PC-9 (cell line): ENCODE data around the gene PACRG. TPM values are rescaled to one million over a fixed set of nuclear protein-coding genes. Genes with fewer than 3 reads are reported as not detected.

ENCODE experiments used
- BruUV-seq: library from RNA; stranded (reverse); fragments of 400-500 nt; replicated peaks from 2 replicates; lab custom pipeline; 2021; lab: Mats Ljungman, UMichigan
- CTCF ChIA-PET: fragments of 300-600 bp; sonication (Branson Sonifier 250); formaldehyde crosslinking; loops from one replicate; lab custom pipeline; 2022; ENCODE audit warnings: antibody characterized with exemption; lab: Charles Lee
- POLR2A ChIA-PET: fragments of 300-600 bp; sonication (Branson Sonifier 250); formaldehyde crosslinking; loops from one replicate; lab custom pipeline; 2022; ENCODE audit warnings: antibody characterized with exemption; ENCODE audit not compliant: unreplicated experiment; lab: Charles Lee
- DNase-seq, 2 experiments: peaks; one replicate each; pipeline versions ENCODE4 v3.0.0 to v3.0.0-alpha.2; 2015 to 2022; ENCODE audit warnings: mixed read lengths in 1 of 2
- H2AFZ ChIP-seq: fragments of 200-600 bp; sonication (generic); 2 replicates; pipeline ENCODE4 v1.8.1; 2017; ENCODE audit warnings: antibody characterized with exemption
- H3F3A ChIP-seq: fragments of 200-600 bp; sonication (generic); 2 replicates; pipeline ENCODE4 v1.8.1; 2017; ENCODE audit warnings: antibody characterized with exemption, mild to moderate bottlenecking, low read depth; ENCODE audit not compliant: insufficient read depth
- H3K27ac ChIP-seq: fragments of 200-600 bp; sonication (generic); 2 replicates; pipeline ENCODE4 v1.6.1; 2016; ENCODE audit warnings: mixed run types
- H3K27me3 ChIP-seq: fragments of 200-600 bp; sonication (generic); 2 replicates; pipeline ENCODE4 v1.6.1; 2016; ENCODE audit warnings: low read depth, mixed run types; ENCODE audit not compliant: insufficient read depth
- H3K36me3 ChIP-seq: fragments of 200-600 bp; sonication (generic); 2 replicates; pipeline ENCODE4 v1.6.1; 2016; ENCODE audit warnings: low read depth, mixed run types
- H3K4me1 ChIP-seq: fragments of 200-600 bp; sonication (generic); replicated peaks from 2 replicates; pipeline ENCODE4 v1.6.1; 2016; ENCODE audit warnings: mixed run types; ENCODE audit not compliant: insufficient read depth
- H3K4me2 ChIP-seq: fragments of 200-600 bp; sonication (generic); 2 replicates; pipeline ENCODE4 v1.6.1; 2017; ENCODE audit warnings: mixed run types
- H3K4me3 ChIP-seq: fragments of 200-600 bp; sonication (generic); 2 replicates; pipeline ENCODE4 v1.6.1; 2016; ENCODE audit warnings: mixed run types
- H3K79me2 ChIP-seq: fragments of 200-600 bp; sonication (generic); 2 replicates; pipeline ENCODE4 v1.6.1; 2017; ENCODE audit warnings: low read depth, mixed run types
- H3K9me2 ChIP-seq: fragments of 200-600 bp; sonication (generic); 2 replicates; pipeline ENCODE4 v1.8.1; 2017; ENCODE audit warnings: mild to moderate bottlenecking; ENCODE audit not compliant: insufficient read depth
- H3K9me3 ChIP-seq: fragments of 200-600 bp; sonication (generic); 2 replicates; pipeline ENCODE4 v1.8.1; 2016; ENCODE audit warnings: low read depth; ENCODE audit not compliant: insufficient read depth
- H4K20me1 ChIP-seq: fragments of 200-600 bp; sonication (generic); 2 replicates; pipeline ENCODE4 v1.8.1; 2017; ENCODE audit not compliant: insufficient read depth
- CTCF ChIP-seq: fragments of 200-600 bp; sonication (generic); conservative IDR thresholded peaks from 2 replicates; pipeline ENCODE4 v1.6.1; 2017; ENCODE audit warnings: mixed run types, antibody characterized with exemption, mild to moderate bottlenecking, moderate library complexity
- EZH2 ChIP-seq: fragments of 200-600 bp; sonication (generic); IDR thresholded peaks from 2 replicates; pipeline ENCODE4 v1.8.0; 2017; ENCODE audit warnings: antibody characterized with exemption, low read depth
- intact Hi-C: fragments of 100-400 bp; cut with micrococcal nuclease; formaldehyde crosslinking; loops from one replicate; pipeline ENCODE4 v1.10.0; 2022; ENCODE audit not compliant: unreplicated experiment
- total RNA-seq: library from RNA; stranded (reverse); gene quantifications from 2 replicates; pipeline ENCODE4 v1.2.3, GENCODE V29; 2021

PACRG gene
- total RNA-seq, 1 experiment from 2014 or later = not detected

GRCh38 chr6:163259689-163260088 is 531.9 kb downstream of the PACRG start:
- Histone ChIP-seq H3K9me3 (no peaks in the 10 kb centered on the region), H4K20me1 (no peaks in the 10 kb centered on the region), H3K27me3 (no peaks in the 10 kb centered on the region), H3K4me3 (no peak overlapping the region), H3K27ac (no peak overlapping the region), H3F3A (no peaks in the 10 kb centered on the region), H3K79me2 (no peaks in the 10 kb centered on the region), H3K4me2 (no peak overlapping the region), H3K36me3 (no peaks in the 10 kb centered on the region), H3K9me2 (no peaks in the 10 kb centered on the region), H2AFZ (no peak overlapping the region), H3K4me1 (peaks cover 5% of the 10 kb centered on the region)
- POLR2A ChIA-PET = no interaction called here
- CTCF ChIA-PET = no interaction called here
- no TSS peak for BruUV-seq
- DNase-seq = no peak
- intact Hi-C loops = no loop called here
- TF ChIP-seq CTCF = no peak

- no peak overlapping the region for H2AFZ ChIP-seq
- POLR2A ChIA-PET = no interaction called here
- TF ChIP-seq CTCF (no peak), EZH2 (no peak)
Observed at GRCh38 chr6:163260111-163260895, 532.5 kb downstream of the PACRG start.

GRCh38 chr6:163260911-163261310 is 533.1 kb downstream of the PACRG start:
- intact Hi-C loops = no loop called here
- Histone ChIP-seq H3K27ac (no peak overlapping the region), H3K4me3 (no peak overlapping the region), H3K27me3 (no peaks in the 10 kb centered on the region), H2AFZ (no peak overlapping the region), H3F3A (0 out of 2 replicates have a peak, but pooled peaks cover 6% of the 10 kb centered on the region), H3K36me3 (no peaks in the 10 kb centered on the region), H3K9me3 (no peaks in the 10 kb centered on the region), H3K9me2 (no peaks in the 10 kb centered on the region), H3K4me2 (no peak overlapping the region), H3K79me2 (no peaks in the 10 kb centered on the region), H4K20me1 (no peaks in the 10 kb centered on the region), H3K4me1 (peaks cover 9% of the 10 kb centered on the region)
- TF ChIP-seq CTCF (no peak), EZH2 (no peak)
- CTCF ChIA-PET = no interaction called here
- POLR2A ChIA-PET = no interaction called here
- no TSS peak for BruUV-seq
- no peak for DNase-seq

More at GRCh38 chr6:163260111-163260895, 532.5 kb downstream of the PACRG start:
- H3K4me1 ChIP-seq = peaks cover 9% of the 10 kb centered on the region
- H3K79me2 ChIP-seq = no peaks in the 10 kb centered on the region
- no peak overlapping the region for H3K4me3 ChIP-seq
- no peaks in the 10 kb centered on the region for H3K9me3 ChIP-seq
- no TSS peak for BruUV-seq
- H4K20me1 ChIP-seq = no peaks in the 10 kb centered on the region
- no peaks in the 10 kb centered on the region for H3K27me3 ChIP-seq
- H3K27ac ChIP-seq = no peak overlapping the region
- 0 out of 2 replicates have a peak, but pooled peaks cover 5% of the 10 kb centered on the region for H3F3A ChIP-seq
- H3K4me2 ChIP-seq = no peak overlapping the region
- intact Hi-C loops = no loop called here
- CTCF ChIA-PET = no interaction called here
- H3K9me2 ChIP-seq = no peaks in the 10 kb centered on the region
- no peaks in the 10 kb centered on the region for H3K36me3 ChIP-seq
- DNase-seq = no peak
